Activated CD8-positive, alpha-beta T cell treated with anti-CD3 and anti-CD28 coated beads for 36 hours (primary cell): ENCODE results near the gene RFLNA. TPM values are rescaled to one million over a fixed set of nuclear protein-coding genes. Genes with fewer than 3 reads are reported as not detected.

Experiments
- ATAC-seq: fragments of 200-7000 bp; cut with Tn5 transposase; one replicate; pipeline ENCODE4 v1.10.0; 2021; ENCODE audit warnings: mild to moderate bottlenecking, moderate library complexity
- CTCF ChIA-PET: fragments of 350-600 bp; sonication (Branson Sonifier 250); formaldehyde crosslinking; loops from one replicate; lab custom pipeline; 2021; ENCODE audit warnings: antibody characterized with exemption; lab: Charles Lee
- POLR2A ChIA-PET: fragments of 350-600 bp; sonication (Branson Sonifier 250); formaldehyde crosslinking; loops from one replicate; lab custom pipeline; 2021; ENCODE audit warnings: antibody characterized with exemption; lab: Charles Lee
- DNase-seq: peaks from one replicate; pipeline ENCODE4 v3.0.0-alpha.2; 2020
- H3K27ac Mint-ChIP-seq: one replicate; pipeline ENCODE4 v1.8.0; 2021; ENCODE audit warnings: mild to moderate bottlenecking, mixed read lengths
- H3K27me3 Mint-ChIP-seq: one replicate; pipeline ENCODE4 v1.8.0; 2021; ENCODE audit warnings: mixed read lengths
- H3K36me3 Mint-ChIP-seq: one replicate; pipeline ENCODE4 v1.8.0; 2021; ENCODE audit warnings: low read depth, mixed read lengths
- H3K4me1 Mint-ChIP-seq: one replicate; pipeline ENCODE4 v1.8.0; 2021; ENCODE audit warnings: low read depth, mixed read lengths
- H3K4me3 Mint-ChIP-seq: one replicate; pipeline ENCODE4 v1.8.0; 2021; ENCODE audit warnings: mild to moderate bottlenecking, moderate library complexity, mixed read lengths
- H3K9me3 Mint-ChIP-seq: one replicate; pipeline ENCODE4 v1.8.0; 2021; ENCODE audit warnings: mixed read lengths
- intact Hi-C: fragments of 100-400 bp; cut with micrococcal nuclease; formaldehyde crosslinking; loops from one replicate; pipeline ENCODE4 v1.10.0; 2022
- total RNA-seq, 2 experiments: library from RNA; stranded (reverse); gene quantifications; one replicate each; pipeline ENCODE4 v1.2.3, GENCODE V29; 2021
- TF ChIP-seq, protein P1 (sequence below): fragments of 200-600 bp; IDR thresholded peaks from one replicate; pipeline ENCODE4 v1.8.0; 2022; ENCODE audit warnings: antibody characterized with exemption, mild to moderate bottlenecking

RFLNA gene
- total RNA-seq, 2 experiments from 2014 or later: not detected

DNA sequence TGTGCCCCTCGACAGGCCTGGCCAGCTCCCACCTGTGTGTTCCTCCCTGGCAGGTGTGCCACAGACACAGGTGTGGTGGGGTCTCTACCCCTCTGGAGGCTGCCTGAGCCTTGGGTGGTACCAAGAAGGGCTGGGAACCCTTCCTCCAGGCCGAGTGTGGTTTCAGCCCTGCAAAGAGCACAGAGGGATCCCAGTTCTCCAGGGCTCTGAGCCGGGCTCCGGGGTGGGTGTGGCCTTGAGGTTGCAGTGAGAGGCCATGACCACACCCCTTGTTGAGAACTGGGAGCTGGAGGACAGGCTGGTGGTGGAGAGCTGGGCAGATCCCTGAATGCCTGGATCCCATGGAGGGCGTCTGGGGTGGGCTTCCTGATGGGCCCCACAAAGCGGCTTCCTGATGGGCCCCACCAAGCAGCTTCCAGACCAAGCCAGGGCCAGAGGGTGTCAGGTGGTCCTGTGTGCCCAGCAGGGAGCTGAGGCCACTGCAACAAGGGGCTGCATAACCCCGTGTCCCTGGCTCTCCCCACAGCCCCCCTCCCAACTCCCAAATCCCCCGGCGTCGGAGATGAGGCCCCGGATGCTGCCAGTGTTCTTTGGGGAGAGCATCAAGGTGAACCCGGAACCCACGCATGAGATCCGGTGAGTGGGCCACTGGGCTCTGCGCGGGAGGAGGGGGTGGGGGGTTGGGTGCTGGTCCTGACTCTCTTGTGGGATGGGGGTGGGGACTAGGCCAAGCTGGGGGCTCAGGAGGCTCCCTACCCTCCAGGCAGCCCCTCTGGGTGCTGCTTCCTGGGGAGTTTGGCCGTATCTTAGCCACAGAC lies 16.6 kb downstream of the RFLNA start:
- H3K4me3 Mint-ChIP-seq: no peak overlapping the region
- H3K27ac Mint-ChIP-seq: no peak overlapping the region
- CTCF ChIA-PET: no interaction called here
- no peak for DNase-seq
- no peaks in the 10 kb centered on the region for H3K36me3 Mint-ChIP-seq
- intact Hi-C loops: no loop called here
- H3K9me3 Mint-ChIP-seq: no peaks in the 10 kb centered on the region
- POLR2A ChIA-PET: no interaction called here
- H3K4me1 Mint-ChIP-seq: no peaks in the 10 kb centered on the region
- ATAC-seq: no peak
- TF ChIP-seq, protein P1, sequence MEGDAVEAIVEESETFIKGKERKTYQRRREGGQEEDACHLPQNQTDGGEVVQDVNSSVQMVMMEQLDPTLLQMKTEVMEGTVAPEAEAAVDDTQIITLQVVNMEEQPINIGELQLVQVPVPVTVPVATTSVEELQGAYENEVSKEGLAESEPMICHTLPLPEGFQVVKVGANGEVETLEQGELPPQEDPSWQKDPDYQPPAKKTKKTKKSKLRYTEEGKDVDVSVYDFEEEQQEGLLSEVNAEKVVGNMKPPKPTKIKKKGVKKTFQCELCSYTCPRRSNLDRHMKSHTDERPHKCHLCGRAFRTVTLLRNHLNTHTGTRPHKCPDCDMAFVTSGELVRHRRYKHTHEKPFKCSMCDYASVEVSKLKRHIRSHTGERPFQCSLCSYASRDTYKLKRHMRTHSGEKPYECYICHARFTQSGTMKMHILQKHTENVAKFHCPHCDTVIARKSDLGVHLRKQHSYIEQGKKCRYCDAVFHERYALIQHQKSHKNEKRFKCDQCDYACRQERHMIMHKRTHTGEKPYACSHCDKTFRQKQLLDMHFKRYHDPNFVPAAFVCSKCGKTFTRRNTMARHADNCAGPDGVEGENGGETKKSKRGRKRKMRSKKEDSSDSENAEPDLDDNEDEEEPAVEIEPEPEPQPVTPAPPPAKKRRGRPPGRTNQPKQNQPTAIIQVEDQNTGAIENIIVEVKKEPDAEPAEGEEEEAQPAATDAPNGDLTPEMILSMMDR: no peak
- no peaks in the 10 kb centered on the region for H3K27me3 Mint-ChIP-seq

DNA sequence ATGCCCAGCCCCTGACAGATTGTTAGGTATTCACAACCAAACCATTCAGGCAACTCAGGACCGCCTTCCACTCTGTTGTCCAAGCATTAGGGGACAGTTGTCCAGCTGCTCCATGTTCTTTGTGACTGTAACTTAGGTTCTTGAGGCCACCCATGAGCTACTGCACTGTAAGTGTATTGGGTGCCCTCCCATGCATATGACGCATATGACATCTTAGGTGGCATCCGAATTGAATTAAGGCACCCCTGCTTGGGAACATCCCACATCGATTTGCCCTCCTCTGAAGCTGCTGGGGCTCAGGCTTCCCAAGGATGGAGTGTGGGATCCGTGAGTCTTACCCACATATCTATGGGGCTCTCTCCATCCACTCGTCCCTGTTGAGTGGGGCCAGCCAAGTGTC lies 17.7 kb downstream of the RFLNA start:
- intact Hi-C loops: no loop called here
- TF ChIP-seq, protein P1: no peak
- no peaks in the 10 kb centered on the region for H3K27me3 Mint-ChIP-seq
- no peak overlapping the region for H3K4me3 Mint-ChIP-seq
- H3K4me1 Mint-ChIP-seq: no peaks in the 10 kb centered on the region
- ATAC-seq: no peak
- no peaks in the 10 kb centered on the region for H3K36me3 Mint-ChIP-seq
- no peak for DNase-seq
- ChIA-PET POLR2A (no interaction called here), CTCF (no interaction called here)
- no peak overlapping the region for H3K27ac Mint-ChIP-seq
- no peaks in the 10 kb centered on the region for H3K9me3 Mint-ChIP-seq

DNA sequence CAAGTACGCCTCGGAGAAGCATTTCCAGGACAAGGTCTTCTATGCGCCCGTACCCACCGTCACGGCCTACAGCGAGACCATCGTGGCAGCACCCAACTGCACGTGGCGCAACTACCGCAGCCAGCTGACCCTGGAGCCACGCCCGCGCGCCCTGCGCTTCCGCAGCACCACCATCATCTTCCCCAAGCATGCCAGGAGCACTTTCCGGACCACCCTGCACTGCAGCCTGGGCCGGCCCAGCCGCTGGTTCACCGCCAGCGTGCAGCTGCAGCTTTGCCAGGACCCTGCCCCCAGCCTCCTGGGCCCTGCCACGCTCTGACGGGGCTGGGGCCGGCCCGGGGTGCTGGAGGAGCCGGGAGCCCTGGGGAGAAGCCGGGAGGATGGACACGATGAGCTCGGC lies 19.3 kb downstream of the RFLNA start:
- CTCF ChIA-PET: no interaction called here
- no peaks in the 10 kb centered on the region for H3K27me3 Mint-ChIP-seq
- DNase-seq (no peak), ATAC-seq (no peak)
- H3K9me3 Mint-ChIP-seq: no peaks in the 10 kb centered on the region
- intact Hi-C loops: no loop called here
- POLR2A ChIA-PET: no interaction called here
- H3K4me3 Mint-ChIP-seq: no peak overlapping the region
- TF ChIP-seq, protein P1: no peak
- no peaks in the 10 kb centered on the region for H3K36me3 Mint-ChIP-seq
- no peaks in the 10 kb centered on the region for H3K4me1 Mint-ChIP-seq
- no peak overlapping the region for H3K27ac Mint-ChIP-seq

DNA sequence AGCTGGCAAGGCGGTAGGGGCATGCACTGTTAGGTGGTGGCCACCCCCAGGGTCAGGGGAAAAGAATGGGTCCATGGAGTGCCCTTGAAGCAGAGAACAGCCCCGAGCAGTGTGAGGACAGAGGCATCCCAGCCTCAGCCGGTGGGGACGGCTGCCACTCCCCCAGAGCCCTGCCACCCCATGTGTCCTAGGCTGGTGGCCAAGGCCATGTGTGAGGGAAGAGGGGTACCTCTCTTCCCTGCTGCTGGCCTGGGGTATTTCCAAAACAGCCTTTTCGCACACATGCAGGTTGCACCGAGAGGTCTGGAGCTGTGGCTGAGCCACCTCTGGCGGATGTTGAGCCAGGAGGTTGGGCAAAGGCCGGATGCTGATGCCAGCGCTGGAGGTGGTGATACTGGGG lies 19.9 kb downstream of the RFLNA start:
- ChIA-PET POLR2A (no interaction called here), CTCF (no interaction called here)
- no peaks in the 10 kb centered on the region for H3K27me3 Mint-ChIP-seq
- H3K27ac Mint-ChIP-seq: no peak overlapping the region
- H3K4me3 Mint-ChIP-seq: no peak overlapping the region
- intact Hi-C loops: no loop called here
- no peaks in the 10 kb centered on the region for H3K36me3 Mint-ChIP-seq
- DNase-seq: no peak
- H3K9me3 Mint-ChIP-seq: no peaks in the 10 kb centered on the region
- TF ChIP-seq, protein P1: no peak
- ATAC-seq: no peak
- no peaks in the 10 kb centered on the region for H3K4me1 Mint-ChIP-seq

DNA sequence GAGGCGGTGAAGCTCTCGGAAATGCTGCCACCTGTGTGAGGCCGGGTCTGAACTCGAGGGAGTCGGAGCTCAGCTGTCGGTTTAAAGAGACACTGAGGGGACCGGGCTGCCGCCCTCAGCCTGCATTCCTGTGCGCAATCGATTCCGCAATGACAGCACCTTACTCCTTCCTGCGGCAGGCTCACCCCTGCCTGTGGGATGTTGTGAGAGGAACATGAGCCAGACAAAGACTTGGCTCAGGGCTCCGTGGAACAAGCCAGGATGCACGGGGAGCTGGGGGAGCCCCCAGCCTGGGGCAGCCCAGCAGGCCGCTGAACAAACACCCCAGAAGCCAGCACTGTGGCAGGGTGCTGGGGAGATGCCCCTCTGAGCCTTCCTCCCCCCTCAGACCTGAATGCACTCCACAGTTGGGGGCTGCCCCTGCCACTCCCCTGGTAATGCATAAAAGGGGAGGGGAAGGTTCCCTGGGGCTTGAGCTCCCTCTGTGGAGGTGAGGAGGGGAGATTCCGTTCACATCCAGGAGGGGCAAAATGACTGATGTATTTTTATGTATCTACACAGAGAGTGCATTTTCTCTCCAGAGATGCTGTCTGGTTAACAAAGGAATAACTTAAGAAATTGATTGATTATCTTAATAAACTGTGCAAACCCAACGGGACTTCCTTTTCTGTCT lies 20.6 kb downstream of the RFLNA start:
- Mint-ChIP-seq H3K27ac (no peak overlapping the region), H3K4me3 (no peak overlapping the region), H3K9me3 (no peaks in the 10 kb centered on the region), H3K4me1 (no peaks in the 10 kb centered on the region), H3K27me3 (no peaks in the 10 kb centered on the region), H3K36me3 (no peaks in the 10 kb centered on the region)
- ChIA-PET POLR2A (interaction anchor here (0.6 kb wide), 1 partner anchor 83 kb away, joined by 3 read pairs; no protein-coding TSS in a partner anchor), CTCF (interaction anchor here (0.6 to 1.9 kb wide), 4 partner anchors 28 to 456 kb away, joined by 3 to 4 read pairs (median 3); no protein-coding TSS in a partner anchor)
- DNase-seq (no peak), ATAC-seq (no peak)
- intact Hi-C loops: no loop called here
- TF ChIP-seq, protein P1: no peak
